VCaP (cell line): ENCODE measurements around the gene TTYH2.

ENCODE experiments used
- H3K27ac ChIP-seq: fragments of 450-650 bp; 2 replicates; pipeline ENCODE4 v1.5.1; 2017
- CTCF ChIP-seq: fragments of 450-650 bp; conservative IDR thresholded peaks from 2 replicates; pipeline ENCODE4 v1.5.1; 2017; ENCODE audit warnings: mild to moderate bottlenecking, moderate library complexity

The TTYH2 gene

DNA sequence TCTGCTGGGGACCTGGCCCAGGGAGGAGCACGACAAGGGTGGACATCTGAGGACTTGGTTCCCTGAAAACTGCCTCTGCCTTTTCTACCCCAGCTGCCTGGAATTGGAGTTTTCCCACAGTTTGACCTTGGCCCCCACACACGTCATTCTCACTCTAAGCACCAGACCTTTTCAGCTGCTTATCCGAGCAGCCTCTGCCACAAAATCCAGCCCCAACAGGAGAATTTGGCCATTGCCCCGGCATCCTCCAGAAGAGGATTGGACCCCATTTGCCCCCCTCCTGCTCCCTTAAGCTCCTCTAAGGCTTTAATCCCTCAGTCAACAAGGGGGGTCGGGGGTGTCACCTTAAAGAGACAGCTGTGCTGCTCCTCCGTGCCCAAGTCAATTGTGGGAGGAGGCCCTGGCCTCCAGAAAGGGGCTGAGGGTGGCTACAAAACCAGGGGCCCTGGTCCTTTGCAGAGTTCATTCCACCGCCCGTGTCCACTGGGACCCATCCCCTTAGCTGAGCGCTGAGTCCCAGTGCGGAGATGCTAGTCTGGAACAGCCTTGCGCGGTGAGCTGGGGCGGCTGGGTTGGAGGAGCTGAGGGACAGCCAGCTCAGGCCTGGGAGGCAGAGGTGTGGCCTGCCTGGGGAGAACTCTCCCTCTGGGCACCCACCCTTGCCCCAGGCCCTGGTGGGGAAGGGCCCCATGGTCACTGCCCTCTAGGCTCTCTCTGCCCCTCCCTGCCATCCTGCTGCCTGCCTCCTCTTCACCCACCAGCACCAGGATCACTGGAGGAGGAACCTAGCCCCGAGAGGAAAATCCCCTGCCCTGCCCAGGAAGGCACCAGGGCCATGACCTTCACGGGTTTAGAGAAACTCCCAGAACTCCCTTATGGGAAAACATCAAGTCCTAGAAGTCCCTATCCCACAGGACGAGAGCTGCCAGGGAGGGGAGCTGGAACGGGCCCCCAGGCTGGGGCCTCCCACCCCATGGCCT lies 18.8 kb downstream of the TTYH2 start:
- no peak for TF ChIP-seq CTCF
- no peak overlapping the region for H3K27ac ChIP-seq

DNA sequence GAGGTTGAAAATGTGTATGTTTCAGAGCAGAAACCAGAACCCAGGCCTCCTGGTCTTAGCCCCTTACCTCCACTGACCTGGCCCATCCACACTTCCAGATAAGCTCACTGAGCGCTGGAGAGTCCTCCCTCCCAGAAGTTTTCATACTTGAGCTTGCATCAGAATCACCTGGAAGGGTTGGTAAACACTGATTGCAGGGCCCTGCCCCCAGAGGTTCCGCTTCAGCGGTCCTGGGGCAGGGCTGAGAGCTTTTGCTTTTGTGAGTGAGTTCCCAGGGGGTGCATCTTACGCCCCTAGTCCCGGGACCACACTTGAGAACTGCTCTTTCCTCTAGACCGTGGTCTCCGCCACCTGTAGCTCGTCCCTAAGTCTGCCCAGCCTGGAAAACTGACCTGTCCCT lies 20.6 kb downstream of the TTYH2 start:
- no peak for TF ChIP-seq CTCF

GRCh38 chr17:74234486-74234885 lies 21.1 kb downstream of the TTYH2 start:
- TF ChIP-seq CTCF = no peak
- H3K27ac ChIP-seq = no peak overlapping the region

More for the DNA sequence above, 20.6 kb downstream of the TTYH2 start:
- no peak overlapping the region for H3K27ac ChIP-seq

DNA sequence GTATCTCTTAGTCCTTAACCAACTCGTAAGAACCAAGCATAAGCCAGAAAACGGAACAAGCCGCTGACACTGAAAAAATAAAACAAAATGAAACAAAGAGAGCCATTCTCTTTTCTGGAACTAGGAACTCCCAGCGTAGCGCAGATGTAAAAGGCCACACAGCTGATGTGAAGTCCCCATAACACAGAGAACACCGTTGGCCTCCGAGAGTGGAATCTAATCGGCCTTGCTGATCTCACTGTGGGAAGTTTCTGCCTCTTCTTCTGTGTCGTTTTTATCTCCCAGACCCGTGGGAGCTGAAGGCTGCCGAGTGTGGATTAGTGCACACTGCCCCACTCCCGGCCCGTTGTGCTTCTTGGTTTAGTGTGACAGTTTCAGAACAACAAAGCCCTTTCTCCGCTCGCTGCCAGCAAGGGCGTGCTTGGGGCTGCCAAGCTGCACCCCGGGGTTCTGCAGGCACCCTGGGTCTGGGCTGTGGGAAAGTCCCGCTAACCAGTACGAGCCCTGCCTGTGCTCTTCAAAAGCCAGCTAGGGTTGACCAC lies 21.7 kb downstream of the TTYH2 start:
- no peak for TF ChIP-seq CTCF
- no peak overlapping the region for H3K27ac ChIP-seq

DNA sequence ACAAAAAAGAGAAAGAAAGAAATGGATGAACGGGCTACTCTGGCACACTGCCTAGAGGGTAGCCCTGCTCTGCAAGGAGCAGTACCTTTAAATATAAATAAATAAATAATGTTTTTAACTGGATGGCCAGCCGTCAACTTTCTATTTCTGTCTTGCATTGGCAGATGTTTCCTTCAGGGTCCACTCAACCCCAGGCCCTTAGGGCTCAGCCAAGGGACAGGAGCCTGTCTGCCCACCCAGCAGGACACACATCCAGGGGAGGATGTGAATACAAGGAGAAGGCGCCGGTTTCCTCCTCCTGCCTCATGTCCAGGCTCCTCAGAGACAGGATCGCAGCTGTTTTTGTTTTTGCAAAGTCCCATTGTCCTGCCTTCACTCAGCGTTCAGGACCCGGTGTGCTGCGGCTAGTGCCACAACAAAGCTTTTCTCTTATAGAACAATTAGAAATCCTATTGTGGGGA lies 22.6 kb downstream of the TTYH2 start:
- H3K27ac ChIP-seq = no peak overlapping the region
- TF ChIP-seq CTCF = no peak

DNA sequence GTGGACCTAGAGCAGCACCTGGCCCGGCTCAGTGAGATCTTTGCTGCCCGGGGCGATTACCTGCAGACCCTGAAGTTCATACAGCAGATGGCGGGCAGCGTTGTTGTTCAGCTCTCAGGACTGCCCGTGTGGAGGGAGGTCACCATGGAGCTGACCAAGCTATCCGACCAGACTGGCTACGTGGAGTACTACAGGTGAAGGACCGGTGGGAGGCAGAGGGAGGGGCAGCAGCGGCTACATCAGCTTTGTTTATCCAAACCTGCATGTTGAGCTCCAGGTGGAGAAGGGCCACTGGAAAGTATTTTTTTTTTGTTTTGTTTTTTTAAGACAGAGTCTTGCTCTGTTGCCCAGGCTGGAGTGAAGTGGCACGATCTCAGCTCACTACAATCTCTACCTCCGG lies 23.9 kb downstream of the TTYH2 start:
- H3K27ac ChIP-seq = no peak overlapping the region
- TF ChIP-seq CTCF = no peak

- H3K27ac ChIP-seq = no peak overlapping the region
- TF ChIP-seq CTCF = no peak
Measured at GRCh38 chr17:74239172-74239571, 25.8 kb downstream of the TTYH2 start.
